Neural cell (in vitro differentiated cells): ENCODE measurements around the gene OLIG1. TPM values are rescaled to one million over a fixed set of nuclear protein-coding genes. Genes with fewer than 3 reads are reported as not detected.

ENCODE experiments used
- H2AFZ ChIP-seq: fragments of 200-600, 300-800 bp; sonication (generic), shearing (Covaris generic); 2 replicates; pipeline ENCODE4 v1.6.0; 2014; ENCODE audit warnings: low read depth, mild to moderate bottlenecking, antibody characterized with exemption, low read length, moderate library complexity
- H3F3A ChIP-seq: fragments of 200-600 bp; shearing (Covaris generic); 2 replicates; pipeline ENCODE4 v1.6.1; 2016; ENCODE audit warnings: mild to moderate bottlenecking, moderate library complexity, mixed read lengths, antibody characterized with exemption, low read length; ENCODE audit not compliant: insufficient read depth, poor library complexity, severe bottlenecking
- H3K27ac ChIP-seq: fragments of 200-600, 300-800 bp; sonication (generic), shearing (Covaris generic); 2 replicates; pipeline ENCODE4 v1.5.1; 2014; ENCODE audit warnings: mild to moderate bottlenecking, low read length, moderate library complexity
- H3K27me3 ChIP-seq: fragments of 300-800, 200-600 bp; sonication (generic), shearing (Covaris generic); 2 replicates; pipeline ENCODE4 v1.6.0; 2014; ENCODE audit warnings: mild to moderate bottlenecking, low read depth, low read length, moderate library complexity; ENCODE audit not compliant: insufficient read depth
- H3K36me3 ChIP-seq: fragments of 300-800, 200-600 bp; sonication (generic), shearing (Covaris generic); 2 replicates; pipeline ENCODE4 v1.5.1; 2014; ENCODE audit warnings: mild to moderate bottlenecking, antibody characterized with exemption, low read length, moderate library complexity; ENCODE audit not compliant: insufficient read depth
- H3K4me2 ChIP-seq: fragments of 300-800, 200-600 bp; sonication (generic), shearing (Covaris generic); 2 replicates; pipeline ENCODE4 v1.6.0; 2014; ENCODE audit warnings: mild to moderate bottlenecking, low read length
- H3K4me3 ChIP-seq: fragments of 300-800, 200-600 bp; sonication (generic), shearing (Covaris generic); 2 replicates; pipeline ENCODE4 v1.5.1; 2014; ENCODE audit warnings: mild to moderate bottlenecking, low read length, moderate library complexity
- H3K79me2 ChIP-seq: fragments of 200-600 bp; shearing (Covaris generic); replicated peaks from 2 replicates; pipeline ENCODE4 v1.6.0; 2014; ENCODE audit warnings: mild to moderate bottlenecking, low read length, moderate library complexity; ENCODE audit not compliant: insufficient read depth
- H3K9ac ChIP-seq: fragments of 300-800, 200-600 bp; sonication (generic), shearing (Covaris generic); 2 replicates; pipeline ENCODE4 v1.6.1; 2016; ENCODE audit warnings: mild to moderate bottlenecking, low read length, mixed read lengths
- H3K9me2 ChIP-seq: fragments of 200-600 bp; shearing (Covaris generic); 2 replicates; pipeline ENCODE4 v1.6.1; 2016; ENCODE audit warnings: mild to moderate bottlenecking, low read length, mixed read lengths; ENCODE audit not compliant: insufficient read depth
- H3K9me3 ChIP-seq: fragments of 200-600, 300-800 bp; sonication (generic), shearing (Covaris generic); 2 replicates; pipeline ENCODE4 v1.6.1; 2016; ENCODE audit warnings: mild to moderate bottlenecking, mixed run types, low read length, moderate library complexity, mixed read lengths
- H4K20me1 ChIP-seq: fragments of 200-600 bp; shearing (Covaris generic); 2 replicates; pipeline ENCODE4 v1.6.1; 2016; ENCODE audit warnings: mild to moderate bottlenecking, mixed run types; ENCODE audit not compliant: insufficient read depth
- EP300 ChIP-seq: fragments of 450-650 bp; conservative IDR thresholded peaks from 2 replicates; pipeline ENCODE4 v1.6.1; 2014; ENCODE audit warnings: antibody characterized with exemption, mild to moderate bottlenecking, moderate library complexity; ENCODE audit not compliant: poor library complexity, severe bottlenecking
- EZH2 ChIP-seq: fragments of 200-600, 300-800 bp; shearing (Covaris generic), sonication (generic); IDR thresholded peaks from 2 replicates; pipeline ENCODE4 v1.6.1; 2014; ENCODE audit warnings: antibody characterized with exemption, low read length, borderline replicate concordance, mild to moderate bottlenecking; ENCODE audit not compliant: insufficient read depth, poor library complexity, severe bottlenecking
- POLR2AphosphoS5 ChIP-seq: IDR thresholded peaks from 2 replicates; pipeline ENCODE4 v1.6.1; 2012
- RAD21 ChIP-seq: fragments of 450-650 bp; conservative IDR thresholded peaks from 2 replicates; pipeline ENCODE4 v1.6.1; 2014; ENCODE audit warnings: antibody characterized with exemption, mild to moderate bottlenecking, moderate library complexity
- REST ChIP-seq: IDR thresholded peaks from 2 replicates; pipeline ENCODE4 v1.6.1; 2012; ENCODE audit warnings: borderline replicate concordance
- SMC3 ChIP-seq: fragments of 450-650 bp; conservative IDR thresholded peaks from 2 replicates; pipeline ENCODE4 v1.6.1; 2014; ENCODE audit warnings: antibody characterized with exemption, mild to moderate bottlenecking, moderate library complexity; ENCODE audit not compliant: poor library complexity
- TAF1 ChIP-seq: IDR thresholded peaks from 2 replicates; pipeline ENCODE4 v1.6.1; 2012; ENCODE audit warnings: low read depth
- polyA plus RNA-seq: library from polyadenylated mRNA; depleted of rRNA; stranded (reverse); fragments of >200 nt; gene quantifications from 2 replicates; pipeline ENCODE4 v1.2.3, GENCODE V29; 2014
- TF ChIP-seq, protein P1 (sequence below): fragments of 450-650 bp; IDR thresholded peaks from 2 replicates; pipeline ENCODE4 v1.5.1; 2014; ENCODE audit warnings: antibody characterized with exemption, mild to moderate bottlenecking, moderate library complexity; ENCODE audit not compliant: poor library complexity, severe bottlenecking

Gene OLIG1
- polyA plus RNA-seq, 1 donor from 2014 or later: 1.4 TPM

DNA sequence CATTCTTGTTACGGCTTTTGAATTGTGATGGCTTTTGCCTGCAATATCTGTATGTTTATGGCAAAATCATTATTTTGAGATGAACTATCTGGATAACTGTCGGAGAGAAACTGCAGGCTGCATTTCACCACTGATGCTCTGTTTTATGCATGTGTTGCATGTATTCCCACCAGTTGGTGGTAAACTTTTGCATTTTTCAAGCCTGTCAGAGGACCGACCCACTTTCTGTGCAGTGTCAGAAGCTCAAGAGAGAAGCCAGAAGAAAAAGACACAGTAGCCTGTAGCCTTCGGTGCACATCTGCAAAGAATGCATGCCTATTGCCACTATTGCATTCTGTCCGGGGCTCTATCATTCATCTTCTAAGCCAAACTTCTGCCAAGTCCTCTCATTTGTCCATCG is 41.6 kb downstream of the OLIG1 start:
- no peaks in the 10 kb centered on the region for H3K9me3 ChIP-seq
- TF ChIP-seq SMC3 (no peak), POLR2AphosphoS5 (no peak), TAF1 (no peak), REST (no peak)
- TF ChIP-seq, protein P1, sequence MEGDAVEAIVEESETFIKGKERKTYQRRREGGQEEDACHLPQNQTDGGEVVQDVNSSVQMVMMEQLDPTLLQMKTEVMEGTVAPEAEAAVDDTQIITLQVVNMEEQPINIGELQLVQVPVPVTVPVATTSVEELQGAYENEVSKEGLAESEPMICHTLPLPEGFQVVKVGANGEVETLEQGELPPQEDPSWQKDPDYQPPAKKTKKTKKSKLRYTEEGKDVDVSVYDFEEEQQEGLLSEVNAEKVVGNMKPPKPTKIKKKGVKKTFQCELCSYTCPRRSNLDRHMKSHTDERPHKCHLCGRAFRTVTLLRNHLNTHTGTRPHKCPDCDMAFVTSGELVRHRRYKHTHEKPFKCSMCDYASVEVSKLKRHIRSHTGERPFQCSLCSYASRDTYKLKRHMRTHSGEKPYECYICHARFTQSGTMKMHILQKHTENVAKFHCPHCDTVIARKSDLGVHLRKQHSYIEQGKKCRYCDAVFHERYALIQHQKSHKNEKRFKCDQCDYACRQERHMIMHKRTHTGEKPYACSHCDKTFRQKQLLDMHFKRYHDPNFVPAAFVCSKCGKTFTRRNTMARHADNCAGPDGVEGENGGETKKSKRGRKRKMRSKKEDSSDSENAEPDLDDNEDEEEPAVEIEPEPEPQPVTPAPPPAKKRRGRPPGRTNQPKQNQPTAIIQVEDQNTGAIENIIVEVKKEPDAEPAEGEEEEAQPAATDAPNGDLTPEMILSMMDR: no peak
- no peaks in the 10 kb centered on the region for H3K36me3 ChIP-seq
- no peak overlapping the region for H3K27ac ChIP-seq
- H2AFZ ChIP-seq: no peak overlapping the region
- H3F3A ChIP-seq: no peaks in the 10 kb centered on the region
- H3K4me2 ChIP-seq: no peak overlapping the region
- H3K9ac ChIP-seq: no peak overlapping the region
- no peak overlapping the region for H3K4me3 ChIP-seq
- no peaks in the 10 kb centered on the region for H3K79me2 ChIP-seq
- peaks cover 89% of the 10 kb centered on the region for H3K27me3 ChIP-seq
- no peaks in the 10 kb centered on the region for H4K20me1 ChIP-seq
- no peaks in the 10 kb centered on the region for H3K9me2 ChIP-seq

DNA sequence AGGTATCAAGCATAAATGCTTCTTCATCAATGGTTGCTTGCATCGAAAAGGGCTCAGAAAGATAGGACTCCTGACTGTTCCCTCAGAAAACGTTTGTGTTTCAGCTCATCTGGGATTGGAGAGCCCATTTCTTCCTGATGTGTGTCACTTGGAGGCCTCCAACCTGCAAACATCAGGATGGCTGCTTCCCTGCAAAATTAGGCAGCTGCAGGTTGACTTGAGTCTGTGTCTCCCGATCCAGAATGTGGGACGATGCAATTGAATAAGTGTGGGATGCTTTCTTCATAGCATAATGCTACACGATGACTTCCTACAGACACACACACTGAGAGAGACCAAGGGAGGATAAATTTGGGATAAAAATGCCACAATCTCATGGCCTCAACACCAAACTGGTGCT is 42.2 kb downstream of the OLIG1 start:
- H3K27ac ChIP-seq: no peak overlapping the region
- H3K27me3 ChIP-seq: peaks cover 94% of the 10 kb centered on the region
- no peaks in the 10 kb centered on the region for H3K9me3 ChIP-seq
- no peak overlapping the region for H3K9ac ChIP-seq
- no peaks in the 10 kb centered on the region for H3K36me3 ChIP-seq
- H4K20me1 ChIP-seq: no peaks in the 10 kb centered on the region
- no peak overlapping the region for H3K4me2 ChIP-seq
- no peak overlapping the region for H2AFZ ChIP-seq
- H3F3A ChIP-seq: no peaks in the 10 kb centered on the region
- H3K4me3 ChIP-seq: no peak overlapping the region
- TF ChIP-seq RAD21 (no peak), POLR2AphosphoS5 (no peak), EZH2 (no peak), EP300 (no peak), SMC3 (no peak)
- TF ChIP-seq, protein P1: no peak
- H3K9me2 ChIP-seq: no peaks in the 10 kb centered on the region
- H3K79me2 ChIP-seq: no peaks in the 10 kb centered on the region
